PC-3 (cell line): ENCODE measurements around the gene RBP3.

Experiments used
- EZH2 ChIP-seq: fragments of 300-600 bp; sonication (generic); IDR thresholded peaks from one replicate; pipeline ENCODE4 v1.6.1; 2017; ENCODE audit warnings: antibody characterized with exemption, mild to moderate bottlenecking, low read length; ENCODE audit not compliant: unreplicated experiment
- EZH2phosphoT487 ChIP-seq: fragments of 300-600 bp; sonication (generic); IDR thresholded peaks from 2 replicates; pipeline ENCODE4 v1.6.1; 2018; ENCODE audit warnings: mild to moderate bottlenecking, antibody characterized with exemption, low read length, borderline replicate concordance
- TF ChIP-seq, protein P1 (sequence below): fragments of 300-600 bp; sonication (generic); conservative IDR thresholded peaks from 2 replicates; pipeline ENCODE4 v1.5.1; 2017; ENCODE audit warnings: antibody characterized with exemption, low read depth, mild to moderate bottlenecking, low read length

DNA sequence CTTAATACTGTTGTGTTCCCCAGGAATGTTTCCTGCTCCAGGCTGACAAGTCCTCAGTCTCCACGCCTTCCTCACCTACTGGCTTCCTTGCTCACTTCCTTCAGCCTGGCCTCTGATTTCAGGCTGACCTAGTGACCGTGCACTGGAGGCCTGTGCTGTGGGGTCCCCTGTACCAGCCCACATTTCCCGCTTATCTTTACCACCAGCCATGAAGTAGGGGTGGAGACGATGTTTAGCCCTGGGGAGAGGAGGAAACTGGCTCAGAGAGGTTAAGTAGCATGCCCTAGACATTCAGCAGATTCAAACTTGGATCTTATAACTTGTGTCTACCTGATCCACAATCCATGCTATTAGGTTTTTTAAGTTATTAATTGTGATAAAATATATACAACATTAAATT lies 40.7 kb downstream of the RBP3 start:
- TF ChIP-seq, protein P1, sequence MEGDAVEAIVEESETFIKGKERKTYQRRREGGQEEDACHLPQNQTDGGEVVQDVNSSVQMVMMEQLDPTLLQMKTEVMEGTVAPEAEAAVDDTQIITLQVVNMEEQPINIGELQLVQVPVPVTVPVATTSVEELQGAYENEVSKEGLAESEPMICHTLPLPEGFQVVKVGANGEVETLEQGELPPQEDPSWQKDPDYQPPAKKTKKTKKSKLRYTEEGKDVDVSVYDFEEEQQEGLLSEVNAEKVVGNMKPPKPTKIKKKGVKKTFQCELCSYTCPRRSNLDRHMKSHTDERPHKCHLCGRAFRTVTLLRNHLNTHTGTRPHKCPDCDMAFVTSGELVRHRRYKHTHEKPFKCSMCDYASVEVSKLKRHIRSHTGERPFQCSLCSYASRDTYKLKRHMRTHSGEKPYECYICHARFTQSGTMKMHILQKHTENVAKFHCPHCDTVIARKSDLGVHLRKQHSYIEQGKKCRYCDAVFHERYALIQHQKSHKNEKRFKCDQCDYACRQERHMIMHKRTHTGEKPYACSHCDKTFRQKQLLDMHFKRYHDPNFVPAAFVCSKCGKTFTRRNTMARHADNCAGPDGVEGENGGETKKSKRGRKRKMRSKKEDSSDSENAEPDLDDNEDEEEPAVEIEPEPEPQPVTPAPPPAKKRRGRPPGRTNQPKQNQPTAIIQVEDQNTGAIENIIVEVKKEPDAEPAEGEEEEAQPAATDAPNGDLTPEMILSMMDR: no peak
- TF ChIP-seq EZH2 (no peak), EZH2phosphoT487 (no peak)
